Panc1 (cell line): ENCODE data around the gene CASR. TPM values are rescaled to one million over a fixed set of nuclear protein-coding genes. Genes with fewer than 3 reads are reported as not detected.

Experiments used
- ATAC-seq: fragments of 200-7000 bp; cut with Tn5 transposase; 2 replicates; pipeline ENCODE4 v1.9.1; 2020; ENCODE audit warnings: mild to moderate bottlenecking, moderate library complexity
- BruUV-seq: library from RNA; stranded (reverse); fragments of 400-500 nt; replicated peaks from 2 replicates; lab custom pipeline; 2021; lab: Mats Ljungman, UMichigan
- CTCF ChIA-PET: fragments of 300-600 bp; sonication (Branson Sonifier 250); formaldehyde crosslinking; loops from one replicate; lab custom pipeline; 2022; ENCODE audit warnings: antibody characterized with exemption; lab: Charles Lee
- POLR2A ChIA-PET: fragments of 300-600 bp; sonication (Branson Sonifier 250); formaldehyde crosslinking; loops from one replicate; lab custom pipeline; 2022; ENCODE audit warnings: antibody characterized with exemption; lab: Charles Lee
- DNase-seq: peaks from one replicate; pipeline ENCODE4 v3.0.0-alpha.2; 2010; ENCODE audit warnings: low read depth, low spot score
- H3K27ac ChIP-seq: 2 replicates; pipeline ENCODE4 v1.5.1; 2011; ENCODE audit warnings: mild to moderate bottlenecking, low read length, inconsistent platforms
- H3K27me3 ChIP-seq: fragments of 200-500 bp; sonication (Bioruptor generic); 2 replicates; pipeline ENCODE4 v1.6.0; 2014; ENCODE audit warnings: low read length, inconsistent platforms; ENCODE audit not compliant: control insufficient read depth, insufficient read depth
- H3K36me3 ChIP-seq: fragments of 200-500 bp; sonication (Bioruptor generic); 2 replicates; pipeline ENCODE4 v1.5.1; 2014; ENCODE audit warnings: inconsistent platforms, mild to moderate bottlenecking, low read length, moderate library complexity; ENCODE audit not compliant: control insufficient read depth, insufficient read depth
- H3K4me1 ChIP-seq: 2 replicates; pipeline ENCODE4 v1.5.1; 2011; ENCODE audit warnings: inconsistent platforms, mild to moderate bottlenecking, low read length, moderate library complexity; ENCODE audit not compliant: control insufficient read depth, insufficient read depth
- H3K4me3 ChIP-seq, 2 experiments: 2 replicates each; pipeline ENCODE4 v1.5.1; 2011 to 2012; ENCODE audit warnings: low read depth in 2 of 2, low read length in 2 of 2, mild to moderate bottlenecking in 2 of 2, inconsistent platforms in 1 of 2, moderate library complexity in 1 of 2
- H3K9me3 ChIP-seq: fragments of 200-500 bp; sonication (Bioruptor generic); 2 replicates; pipeline ENCODE4 v1.5.1; 2014; ENCODE audit warnings: low read depth, mild to moderate bottlenecking, inconsistent platforms, low read length, moderate library complexity; ENCODE audit not compliant: control insufficient read depth, insufficient read depth
- POLR2AphosphoS5 ChIP-seq: IDR thresholded peaks from 2 replicates; pipeline ENCODE4 v1.6.1; 2012; ENCODE audit warnings: mild to moderate bottlenecking, low read depth, low read length, moderate library complexity
- SIN3A ChIP-seq: IDR thresholded peaks from 2 replicates; pipeline ENCODE4 v1.6.1; 2012; ENCODE audit warnings: low read depth, mild to moderate bottlenecking, low read length, moderate library complexity, borderline replicate concordance; ENCODE audit not compliant: insufficient read depth
- TCF7L2 ChIP-seq: IDR thresholded peaks from 2 replicates; pipeline ENCODE4 v1.6.1; 2011; ENCODE audit warnings: mild to moderate bottlenecking, low read depth, low read length, inconsistent platforms
- in situ Hi-C: cut with HindIII; loops from 2 replicates; pipeline ENCODE4 v1.10.0; 2016; ENCODE audit warnings: low sequenced_read_pairs, low pct_unique_long_range_greater_than_20kb
- intact Hi-C: fragments of 100-400 bp; cut with micrococcal nuclease; formaldehyde crosslinking; loops from one replicate; pipeline ENCODE4 v1.10.0; 2022; ENCODE audit not compliant: unreplicated experiment
- total RNA-seq: library from RNA; stranded (reverse); gene quantifications from one replicate; pipeline ENCODE4 v1.2.1, GENCODE V29; 2021; ENCODE audit not compliant: unreplicated experiment
- TF ChIP-seq, protein P1 (sequence below), 2 experiments: IDR thresholded peaks; 2 replicates each; pipeline ENCODE4 v1.6.1; 2011 to 2012; ENCODE audit warnings: low read depth in 2 of 2, control low read depth in 1 of 2, low read length in 1 of 2, mild to moderate bottlenecking in 1 of 2, moderate library complexity in 1 of 2; ENCODE audit not compliant: insufficient read depth in 1 of 2
- TF ChIP-seq, protein P2 (sequence below): fragments of 450-650 bp; IDR thresholded peaks from 2 replicates; pipeline ENCODE4 v1.5.1; 2017; ENCODE audit warnings: mild to moderate bottlenecking

The CASR gene
- total RNA-seq, 1 experiment from 2014 or later, result not detected

DNA sequence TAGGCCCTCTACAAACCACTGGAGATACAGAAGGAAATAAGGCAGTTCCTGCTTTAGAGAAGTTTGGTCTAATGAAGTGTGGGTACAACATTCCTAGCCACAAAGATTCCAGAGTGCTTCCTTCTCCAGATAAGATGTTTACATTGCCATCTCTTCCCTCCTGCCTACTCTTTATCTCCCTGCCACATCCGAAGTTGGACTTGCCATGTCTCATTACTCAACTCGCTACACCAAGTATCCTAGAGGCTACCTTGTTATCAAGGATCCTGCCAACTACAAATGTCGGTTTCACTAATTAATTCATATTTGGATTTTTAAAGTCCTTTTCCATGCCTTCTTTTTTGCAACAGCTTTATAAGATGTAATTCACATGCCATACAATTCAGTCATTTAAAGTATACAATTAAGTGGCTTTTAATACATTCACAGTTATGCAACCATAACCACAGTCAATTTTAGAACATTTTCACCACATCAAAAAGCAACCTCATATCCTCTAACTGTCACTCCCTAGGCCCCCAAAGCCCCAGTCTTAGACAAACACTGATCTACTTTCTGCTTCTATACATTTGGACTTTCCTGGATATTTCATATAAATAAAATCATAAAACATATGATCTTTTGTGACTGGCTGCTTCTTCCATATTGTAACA lies 87.9 kb downstream of the CASR start:
- DNase-seq (no peak), ATAC-seq (no peak)
- CTCF ChIA-PET, result no interaction called here
- in situ Hi-C loops (no loop called here), intact Hi-C loops (no loop called here)
- no peak overlapping the region for H3K4me3 ChIP-seq
- H3K36me3 ChIP-seq, result no peaks in the 10 kb centered on the region
- no peak overlapping the region for H3K27ac ChIP-seq
- H3K4me1 ChIP-seq, result no peaks in the 10 kb centered on the region
- POLR2A ChIA-PET, result no interaction called here
- TF ChIP-seq TCF7L2, result no peak
- no peak for TF ChIP-seq SIN3A
- TF ChIP-seq POLR2AphosphoS5, result no peak
- TF ChIP-seq, protein P1, sequence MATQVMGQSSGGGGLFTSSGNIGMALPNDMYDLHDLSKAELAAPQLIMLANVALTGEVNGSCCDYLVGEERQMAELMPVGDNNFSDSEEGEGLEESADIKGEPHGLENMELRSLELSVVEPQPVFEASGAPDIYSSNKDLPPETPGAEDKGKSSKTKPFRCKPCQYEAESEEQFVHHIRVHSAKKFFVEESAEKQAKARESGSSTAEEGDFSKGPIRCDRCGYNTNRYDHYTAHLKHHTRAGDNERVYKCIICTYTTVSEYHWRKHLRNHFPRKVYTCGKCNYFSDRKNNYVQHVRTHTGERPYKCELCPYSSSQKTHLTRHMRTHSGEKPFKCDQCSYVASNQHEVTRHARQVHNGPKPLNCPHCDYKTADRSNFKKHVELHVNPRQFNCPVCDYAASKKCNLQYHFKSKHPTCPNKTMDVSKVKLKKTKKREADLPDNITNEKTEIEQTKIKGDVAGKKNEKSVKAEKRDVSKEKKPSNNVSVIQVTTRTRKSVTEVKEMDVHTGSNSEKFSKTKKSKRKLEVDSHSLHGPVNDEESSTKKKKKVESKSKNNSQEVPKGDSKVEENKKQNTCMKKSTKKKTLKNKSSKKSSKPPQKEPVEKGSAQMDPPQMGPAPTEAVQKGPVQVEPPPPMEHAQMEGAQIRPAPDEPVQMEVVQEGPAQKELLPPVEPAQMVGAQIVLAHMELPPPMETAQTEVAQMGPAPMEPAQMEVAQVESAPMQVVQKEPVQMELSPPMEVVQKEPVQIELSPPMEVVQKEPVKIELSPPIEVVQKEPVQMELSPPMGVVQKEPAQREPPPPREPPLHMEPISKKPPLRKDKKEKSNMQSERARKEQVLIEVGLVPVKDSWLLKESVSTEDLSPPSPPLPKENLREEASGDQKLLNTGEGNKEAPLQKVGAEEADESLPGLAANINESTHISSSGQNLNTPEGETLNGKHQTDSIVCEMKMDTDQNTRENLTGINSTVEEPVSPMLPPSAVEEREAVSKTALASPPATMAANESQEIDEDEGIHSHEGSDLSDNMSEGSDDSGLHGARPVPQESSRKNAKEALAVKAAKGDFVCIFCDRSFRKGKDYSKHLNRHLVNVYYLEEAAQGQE (IDR thresholded peaks at IDR 0.05; ENCODE audit: insufficient read depth in 1 of 2, low read depth in 2 of 2, low read length in 1 of 2), result no peak
- TF ChIP-seq, protein P2, sequence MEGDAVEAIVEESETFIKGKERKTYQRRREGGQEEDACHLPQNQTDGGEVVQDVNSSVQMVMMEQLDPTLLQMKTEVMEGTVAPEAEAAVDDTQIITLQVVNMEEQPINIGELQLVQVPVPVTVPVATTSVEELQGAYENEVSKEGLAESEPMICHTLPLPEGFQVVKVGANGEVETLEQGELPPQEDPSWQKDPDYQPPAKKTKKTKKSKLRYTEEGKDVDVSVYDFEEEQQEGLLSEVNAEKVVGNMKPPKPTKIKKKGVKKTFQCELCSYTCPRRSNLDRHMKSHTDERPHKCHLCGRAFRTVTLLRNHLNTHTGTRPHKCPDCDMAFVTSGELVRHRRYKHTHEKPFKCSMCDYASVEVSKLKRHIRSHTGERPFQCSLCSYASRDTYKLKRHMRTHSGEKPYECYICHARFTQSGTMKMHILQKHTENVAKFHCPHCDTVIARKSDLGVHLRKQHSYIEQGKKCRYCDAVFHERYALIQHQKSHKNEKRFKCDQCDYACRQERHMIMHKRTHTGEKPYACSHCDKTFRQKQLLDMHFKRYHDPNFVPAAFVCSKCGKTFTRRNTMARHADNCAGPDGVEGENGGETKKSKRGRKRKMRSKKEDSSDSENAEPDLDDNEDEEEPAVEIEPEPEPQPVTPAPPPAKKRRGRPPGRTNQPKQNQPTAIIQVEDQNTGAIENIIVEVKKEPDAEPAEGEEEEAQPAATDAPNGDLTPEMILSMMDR, result no peak
- BruUV-seq, result no TSS peak
- H3K9me3 ChIP-seq, result no peaks in the 10 kb centered on the region
- peaks cover 9% of the 10 kb centered on the region for H3K27me3 ChIP-seq

DNA sequence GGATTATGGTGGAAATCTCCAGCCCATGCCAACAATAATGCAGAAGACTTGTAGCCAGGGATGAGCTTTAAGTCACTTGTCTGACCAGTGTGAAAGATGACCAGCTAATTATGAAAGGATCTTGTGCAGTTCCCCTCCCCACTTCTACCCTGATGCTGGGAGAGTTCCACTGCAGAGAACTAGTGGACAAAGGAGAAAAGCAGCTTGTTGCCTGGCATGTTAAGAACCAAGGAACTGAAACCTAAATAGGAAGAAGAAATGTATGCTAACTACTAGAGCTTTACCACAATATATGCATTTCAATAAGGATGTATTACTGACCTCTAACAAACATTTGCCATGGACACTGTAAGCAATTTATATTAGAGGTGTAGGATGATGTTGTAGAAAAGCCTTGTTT lies 89.4 kb downstream of the CASR start:
- BruUV-seq, result no TSS peak
- TF ChIP-seq SIN3A (no peak), TCF7L2 (no peak), POLR2AphosphoS5 (no peak)
- TF ChIP-seq, protein P1 (IDR thresholded peaks at IDR 0.05; ENCODE audit: insufficient read depth in 1 of 2, low read depth in 2 of 2, low read length in 1 of 2), result no peak
- TF ChIP-seq, protein P2, result no peak
- intact Hi-C loops, result no loop called here

More for the DNA sequence above, 89.4 kb downstream of the CASR start:
- ATAC-seq, result no peak
- no peak overlapping the region for H3K27ac ChIP-seq
- ChIA-PET CTCF (no interaction called here), POLR2A (interaction anchor here (0.6 kb wide), 1 partner anchor 9 kb away, joined by 3 read pairs; no protein-coding TSS in a partner anchor)
- no peaks in the 10 kb centered on the region for H3K9me3 ChIP-seq
- in situ Hi-C loops, result no loop called here
- H3K4me3 ChIP-seq, result no peak overlapping the region
- DNase-seq, result no peak
- peaks cover 10% of the 10 kb centered on the region for H3K27me3 ChIP-seq
- H3K36me3 ChIP-seq, result no peaks in the 10 kb centered on the region
- H3K4me1 ChIP-seq, result no peaks in the 10 kb centered on the region
